Transverse colon (tissue), 3 donors: ENCODE measurements around the gene ASH1L.

Experiments
- CTCF ChIP-seq, 5 experiments: fragments of 200-600 bp in 3 of 5; fragments of 450-650 bp in 2 of 5; sonication (generic) in 3 of 5; IDR thresholded peaks; 1 replicate in 2 of 5; 2 replicates in 3 of 5; pipeline ENCODE4 v1.5.1; 2016 to 2017; ENCODE audit warnings: antibody characterized with exemption in 5 of 5, inconsistent platforms in 3 of 5, mild to moderate bottlenecking in 2 of 5, moderate library complexity in 1 of 5
- POLR2A ChIP-seq: fragments of 450-650 bp; IDR thresholded peaks from one replicate; pipeline ENCODE4 v1.6.1; 2016; ENCODE audit warnings: antibody characterized with exemption, mild to moderate bottlenecking, moderate library complexity

DNA sequence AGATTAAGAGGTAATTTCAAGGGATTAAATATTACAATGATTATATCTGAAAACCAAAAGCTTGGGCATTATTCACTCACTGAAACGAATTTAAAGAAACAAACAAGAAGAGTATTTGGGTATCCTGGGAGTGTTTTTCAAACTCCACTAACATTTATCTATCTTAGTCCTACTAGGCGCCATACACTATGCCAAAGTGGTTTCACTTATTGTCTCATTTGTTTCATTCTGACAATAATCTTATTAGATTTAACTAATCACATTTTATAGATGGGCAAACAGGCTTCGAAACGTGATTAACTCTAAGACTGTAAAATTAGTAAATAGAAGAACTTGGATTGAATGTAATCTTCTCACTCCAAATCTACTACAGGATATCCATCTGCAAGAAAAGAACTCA lies 25.4 kb downstream of the ASH1L start:
- TF ChIP-seq POLR2A, result no peak
- no peak for TF ChIP-seq CTCF (IDR thresholded peaks at IDR 0.05)
